ENCODE data around the gene RASSF7.

Gene RASSF7

GRCh38 chr11:528815-529727 is 31.7 kb upstream of the RASSF7 start:
- no peak for DNase-seq
- H3K4me1 ChIP-seq: no peaks in the 10 kb centered on the region
- H3K36me3 ChIP-seq: peaks cover 3% of the 10 kb centered on the region; the same call in 1 of the 2 replicates
- H3K9me3 ChIP-seq: no peaks in the 10 kb centered on the region
- no peak for TF ChIP-seq CTCF (IDR thresholded peaks at IDR 0.05; ENCODE audit: low read depth, low read length)
- no peak overlapping the region for H3K4me3 ChIP-seq (ENCODE audit: low read depth, low read length)
- no peaks in the 10 kb centered on the region for H3K27me3 ChIP-seq

DNA sequence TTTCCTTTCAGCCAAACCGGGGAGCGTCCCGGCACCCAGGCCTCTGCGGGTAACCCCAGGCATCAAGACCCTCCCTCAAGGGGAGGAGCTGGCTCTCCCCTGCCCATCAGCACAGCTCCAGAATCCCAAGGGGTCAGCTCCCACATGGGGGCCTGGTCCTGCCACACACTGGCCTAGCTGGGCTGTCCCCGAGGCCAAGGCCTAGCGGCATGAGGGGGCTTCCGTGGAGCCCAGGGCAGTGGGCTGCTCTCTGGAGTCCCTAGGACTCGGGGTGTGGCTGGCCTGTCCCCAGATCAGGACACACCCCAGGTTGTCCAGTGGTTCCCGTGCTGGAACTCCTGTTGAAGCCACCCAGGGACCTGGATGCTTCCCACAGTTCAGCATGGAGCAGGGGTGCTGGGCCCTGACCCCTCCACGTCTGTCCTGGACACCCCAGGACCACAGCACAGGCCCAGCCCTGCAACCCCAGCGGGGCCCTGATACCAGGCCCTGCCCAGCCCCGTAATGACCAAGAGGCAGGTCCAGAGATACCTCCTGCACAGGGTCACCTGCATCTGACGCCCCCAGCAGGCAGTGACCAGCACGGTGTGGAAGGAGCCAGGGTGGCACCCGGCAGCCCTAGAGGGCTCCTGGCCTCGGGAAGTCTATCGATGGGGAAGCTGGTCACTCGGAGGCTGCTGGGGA is 30.9 kb upstream of the RASSF7 start:
- Histone ChIP-seq H3K36me3 (peaks cover 3% of the 10 kb centered on the region; the same call in 1 of the 2 replicates), H3K4me1 (no peaks in the 10 kb centered on the region), H3K4me3 (ENCODE audit: low read depth, low read length) (no peak overlapping the region), H3K27me3 (no peaks in the 10 kb centered on the region), H3K9me3 (no peaks in the 10 kb centered on the region)
- DNase-seq: no peak
- TF ChIP-seq CTCF (IDR thresholded peaks at IDR 0.05; ENCODE audit: low read depth, low read length): no peak

- Histone ChIP-seq H3K4me3 (ENCODE audit: low read depth, low read length) (no peak overlapping the region), H3K9me3 (no peaks in the 10 kb centered on the region), H3K4me1 (no peaks in the 10 kb centered on the region), H3K27me3 (no peaks in the 10 kb centered on the region), H3K36me3 (peaks cover 3% of the 10 kb centered on the region; the same call in 1 of the 2 replicates)
- TF ChIP-seq CTCF (IDR thresholded peaks at IDR 0.05; ENCODE audit: low read depth, low read length): no peak
- no peak for DNase-seq
These were observed 29.6 kb upstream of the RASSF7 start for GRCh38 chr11:530960-531831.

GRCh38 chr11:531919-532526 is 28.7 kb upstream of the RASSF7 start:
- no peaks in the 10 kb centered on the region for H3K27me3 ChIP-seq
- no peak overlapping the region for H3K4me3 ChIP-seq (ENCODE audit: low read depth, low read length)
- TF ChIP-seq CTCF (IDR thresholded peaks at IDR 0.05; ENCODE audit: low read depth, low read length): no peak
- peaks cover 3% of the 10 kb centered on the region; the same call in 1 of the 2 replicates for H3K36me3 ChIP-seq
- no peaks in the 10 kb centered on the region for H3K9me3 ChIP-seq
- DNase-seq: no peak
- no peaks in the 10 kb centered on the region for H3K4me1 ChIP-seq

DNA sequence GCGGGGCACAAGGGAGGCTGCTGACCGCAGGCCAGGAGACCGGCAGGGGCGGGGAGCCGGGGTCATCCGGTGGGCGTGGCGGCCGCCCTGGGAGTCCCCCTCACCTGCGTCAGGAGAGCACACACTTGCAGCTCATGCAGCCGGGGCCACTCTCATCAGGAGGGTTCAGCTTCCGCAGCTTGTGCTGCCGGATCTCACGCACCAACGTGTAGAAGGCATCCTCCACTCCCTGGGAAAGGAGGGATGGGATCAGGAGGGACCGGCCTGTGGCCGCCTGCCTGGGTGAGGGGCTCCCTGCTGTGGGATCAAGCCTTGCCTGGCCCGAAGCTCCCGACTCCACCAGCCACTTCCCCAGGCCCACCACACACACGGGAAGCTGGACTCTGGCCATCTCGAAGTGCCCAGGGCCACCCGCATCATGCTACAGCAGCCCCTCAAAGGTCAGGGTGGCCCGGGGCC is 28.2 kb upstream of the RASSF7 start:
- no peak for DNase-seq
- no peak for TF ChIP-seq CTCF (IDR thresholded peaks at IDR 0.05; ENCODE audit: low read depth, low read length)
- Histone ChIP-seq H3K36me3 (peaks cover 3% of the 10 kb centered on the region; the same call in 1 of the 2 replicates), H3K4me3 (ENCODE audit: low read depth, low read length) (no peak overlapping the region), H3K4me1 (no peaks in the 10 kb centered on the region), H3K9me3 (no peaks in the 10 kb centered on the region), H3K27me3 (no peaks in the 10 kb centered on the region)
